Ovary (tissue), 9 donors: ENCODE measurements around the gene OR10H5. TPM values are rescaled to one million over a fixed set of nuclear protein-coding genes. Genes with fewer than 3 reads are reported as not detected.

ENCODE experiments used
- DNase-seq, 5 donors: peaks; one replicate each; pipeline ENCODE4 v3.0.0-alpha.2; 2019 to 2020
- H3K27ac ChIP-seq, 2 donors: fragments of 200-600 bp; one replicate each; pipeline versions ENCODE4 v1.5.1 to v1.8.0; 2019 to 2022
- H3K27me3 ChIP-seq: fragments of 200-600 bp; one replicate; pipeline ENCODE4 v1.8.0; 2022
- H3K36me3 ChIP-seq: fragments of 200-600 bp; sonication (generic); one replicate; pipeline ENCODE4 v1.5.1; 2019
- H3K4me1 ChIP-seq: one replicate; pipeline ENCODE4 v1.8.1; 2013; ENCODE audit warnings: mild to moderate bottlenecking, moderate library complexity; ENCODE audit not compliant: insufficient read depth
- H3K4me3 ChIP-seq: fragments of 200-600 bp; sonication (generic); one replicate; pipeline ENCODE4 v1.5.1; 2017
- H3K9me3 ChIP-seq, 2 donors: fragments of 200-600 bp in 1 of 2; sonication (generic) in 1 of 2; one replicate each; pipeline versions ENCODE4 v1.5.1 to v1.8.1; 2013 to 2019; ENCODE audit warnings: mild to moderate bottlenecking in 1 of 2, moderate library complexity in 1 of 2
- CTCF ChIP-seq, 3 donors: fragments of 450-650 bp in 2 of 3; fragments of 200-600 bp in 1 of 3; IDR thresholded peaks; one replicate each; pipeline versions ENCODE4 v1.5.1 to v1.8.0; 2016 to 2022; ENCODE audit warnings: antibody characterized with exemption in 3 of 3, mild to moderate bottlenecking in 1 of 3
- EP300 ChIP-seq: sonication (generic); formaldehyde crosslinking; IDR thresholded peaks from one replicate; pipeline ENCODE4 v1.6.1; 2017; ENCODE audit warnings: antibody characterized with exemption
- POLR2A ChIP-seq: fragments of 450-650 bp; IDR thresholded peaks from one replicate; pipeline ENCODE4 v1.6.1; 2017; ENCODE audit warnings: antibody characterized with exemption, mild to moderate bottlenecking, moderate library complexity
- WGBS, 3 donors: extraction: QIAGEN DNeasy Blood & Tissue Kit in 1 of 3; methylation state at CpG; one replicate each; pipeline versions ENCODE4 v1.1.5 to v1.1.7; 2013 to 2017; 5-methylcytosine and 5-hydroxymethylcytosine counted together
- intact Hi-C, 4 donors: fragments of 100-400 bp; cut with DNase I; formaldehyde crosslinking; loops; one replicate each; pipeline versions ENCODE4 v1.11.0 to v1.15.1; 2022 to 2023
- polyA plus RNA-seq, 2 donors: library from polyadenylated mRNA; stranded (reverse); fragments of 200-250 nt in 1 of 2; fragments of 350-450 nt in 1 of 2; fragmentation: Illumina TruSeq in 1 of 2; extraction: RNeasy Lipid Tissue Mini Kit (QIAGEN cat#74804) in 1 of 2; gene quantifications; one replicate each; pipeline ENCODE4 v1.2.3, GENCODE V29; 2013 to 2014
- total RNA-seq, 7 donors: library from RNA; depleted of rRNA in 2 of 7; stranded (reverse); fragments of >200 nt in 2 of 7; fragmentation: NEBNext Ultra II Directional in 3 of 7; extraction: Animal tissue kit (Norgen Biotek cat#: 25700) in 3 of 7; gene quantifications; one replicate each; pipeline versions ENCODE4 v1.1.0 to v1.2.4, GENCODE V29; 2016 to 2023
- donor health status: DM: no; HTN: no; CAD: no; lungs with moderate emphysema.
- donor health status: DM: no; HTN: no; CAD: no.
- donor health status: Bipolar disorder and iron deficiency.
- donor health status: DM: yes; HTN: yes; CAD: no.
- donor health status: DM: no; HTN: no; CAD: no.
- donor health status: DM: yes; HTN: yes; CAD: no.

OR10H5 gene
- total and polyA plus RNA-seq, 9 donors = not detected

DNA sequence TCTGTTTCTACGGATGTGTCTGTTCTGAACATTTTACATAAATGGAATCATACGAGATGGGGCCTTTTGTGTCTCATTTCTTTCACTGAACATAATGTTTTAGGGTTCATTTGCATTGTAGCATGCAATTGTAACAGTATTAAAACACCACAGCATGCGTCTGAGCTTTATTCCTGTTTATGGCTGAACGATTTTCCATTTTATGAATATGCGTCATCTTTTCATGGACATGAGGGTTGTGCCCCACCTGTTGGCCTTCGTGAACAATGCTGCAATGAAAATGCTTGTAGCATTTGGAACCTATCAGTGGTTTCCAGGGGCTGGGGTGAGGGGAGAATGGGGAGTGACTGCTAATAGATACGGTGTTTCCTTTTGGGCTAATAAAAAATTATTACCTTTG is 22.9 kb downstream of the OR10H5 start:
- 13 to 22% (median 18%) methylated on average over 7 of the region's 7 CpGs for WGBS, 3 donors

GRCh38 chr19:15811476-15811875 is 24.0 kb downstream of the OR10H5 start:
- TF ChIP-seq POLR2A (no peak), CTCF (IDR thresholded peaks at IDR 0.05) (no peak)
- intact Hi-C loops = no loop called here
- Histone ChIP-seq H3K4me1 (no peaks in the 10 kb centered on the region), H3K4me3 (no peak overlapping the region), H3K9me3 (no peaks in the 10 kb centered on the region), H3K27ac (no peak overlapping the region), H3K27me3 (no peaks in the 10 kb centered on the region), H3K36me3 (no peaks in the 10 kb centered on the region)
- no peak for DNase-seq
- 51 to 77% (median 61%) methylated on average over 4 of the region's 4 CpGs for WGBS, 3 donors

More for the DNA sequence above, 22.9 kb downstream of the OR10H5 start:
- H3K9me3 ChIP-seq = no peaks in the 10 kb centered on the region
- no peaks in the 10 kb centered on the region for H3K27me3 ChIP-seq
- DNase-seq = peak in 1 of 5 donors; percentile 25
- intact Hi-C loops = no loop called here
- H3K4me3 ChIP-seq = no peak overlapping the region
- TF ChIP-seq CTCF (IDR thresholded peaks at IDR 0.05) = peak in 2 of 3 donors; percentile 25 to 40
- no peak for TF ChIP-seq POLR2A
- no peak for TF ChIP-seq EP300
- H3K4me1 ChIP-seq = no peaks in the 10 kb centered on the region
- H3K27ac ChIP-seq = no peak overlapping the region
- H3K36me3 ChIP-seq = no peaks in the 10 kb centered on the region

GRCh38 chr19:15812060-15812722 is 24.7 kb downstream of the OR10H5 start:
- H3K27ac ChIP-seq = no peak overlapping the region
- intact Hi-C loops = no loop called here
- no peaks in the 10 kb centered on the region for H3K9me3 ChIP-seq
- TF ChIP-seq EP300 (no peak), CTCF (IDR thresholded peaks at IDR 0.05) (no peak), POLR2A (no peak)
- H3K4me1 ChIP-seq = no peaks in the 10 kb centered on the region
- H3K4me3 ChIP-seq = no peak overlapping the region
- no peaks in the 10 kb centered on the region for H3K27me3 ChIP-seq
- no peaks in the 10 kb centered on the region for H3K36me3 ChIP-seq
- 9 to 31% (median 11%) methylated on average over 6 of the region's 6 CpGs for WGBS, 3 donors
- DNase-seq = no peak

GRCh38 chr19:15813916-15814315 is 26.5 kb downstream of the OR10H5 start:
- WGBS, 3 donors = 41 to 52% (median 44%) methylated on average over 7 of the region's 7 CpGs
- H3K27me3 ChIP-seq = no peaks in the 10 kb centered on the region
- no peak for DNase-seq
- no peak overlapping the region for H3K27ac ChIP-seq
- H3K4me1 ChIP-seq = no peaks in the 10 kb centered on the region
- intact Hi-C loops = no loop called here
- TF ChIP-seq POLR2A (no peak), CTCF (IDR thresholded peaks at IDR 0.05) (no peak), EP300 (no peak)
- H3K9me3 ChIP-seq = no peaks in the 10 kb centered on the region
- H3K4me3 ChIP-seq = no peak overlapping the region
- H3K36me3 ChIP-seq = no peaks in the 10 kb centered on the region
